ENCODE data around the gene DNHD1.

The DNHD1 gene

GRCh38 chr11:6618117-6619003, 121.3 kb downstream of the DNHD1 start:
- Histone ChIP-seq H3K9me2 (replicated peaks; ENCODE audit: control insufficient read depth, low read length) (no peaks in the 10 kb centered on the region), H3K4me1 (ENCODE audit: control insufficient read depth, low read length) (peaks cover 20% of the 10 kb centered on the region), H3K27ac (ENCODE audit: low read depth, low read length) (no peak overlapping the region), H3K27me3 (ENCODE audit: control insufficient read depth, low read length) (no peaks in the 10 kb centered on the region), H3K9me3 (ENCODE audit: control insufficient read depth, insufficient read depth, low read length) (no peaks in the 10 kb centered on the region), H3K4me2 (ENCODE audit: low read length) (peak overlapping the region; percentile 83), H4K20me1 (ENCODE audit: control insufficient read depth, insufficient read depth, low read depth, low read length) (no peaks in the 10 kb centered on the region), H3F3A (ENCODE audit: control insufficient read depth, insufficient read depth) (peaks cover 3% of the 10 kb centered on the region; the same call in 1 of the 2 replicates), H3K36me3 (ENCODE audit: control insufficient read depth, low read length) (no peaks in the 10 kb centered on the region), H3K79me2 (ENCODE audit: control insufficient read depth, low read length) (peaks cover 6% of the 10 kb centered on the region), H3K4me3 (ENCODE audit: low read length) (peak overlapping the region; percentile 87)
- TF ChIP-seq EZH2phosphoT487 (IDR thresholded peaks at IDR 0.05; ENCODE audit: borderline replicate concordance, low read length) (no peak), CTCF (IDR thresholded peaks at IDR 0.05; ENCODE audit: low read depth, low read length, poor library complexity, severe bottlenecking) (no peak)

- H3K36me3 ChIP-seq (ENCODE audit: control insufficient read depth, low read length), result no peaks in the 10 kb centered on the region
- peaks cover 20% of the 10 kb centered on the region for H3K4me1 ChIP-seq (ENCODE audit: control insufficient read depth, low read length)
- peaks cover 6% of the 10 kb centered on the region for H3K79me2 ChIP-seq (ENCODE audit: control insufficient read depth, low read length)
- no peaks in the 10 kb centered on the region for H3K27me3 ChIP-seq (ENCODE audit: control insufficient read depth, low read length)
- H3F3A ChIP-seq (ENCODE audit: control insufficient read depth, insufficient read depth), result no peaks in the 10 kb centered on the region
- TF ChIP-seq CTCF (IDR thresholded peaks at IDR 0.05; ENCODE audit: low read depth, low read length, poor library complexity, severe bottlenecking), result no peak
- TF ChIP-seq EZH2phosphoT487 (IDR thresholded peaks at IDR 0.05; ENCODE audit: borderline replicate concordance, low read length), result no peak
- H3K9me3 ChIP-seq (ENCODE audit: control insufficient read depth, insufficient read depth, low read length), result no peaks in the 10 kb centered on the region
- peak within 1 kb of the TSS; percentile 87 for H3K4me3 ChIP-seq (ENCODE audit: low read length)
- H3K27ac ChIP-seq (ENCODE audit: low read depth, low read length), result no peak within 1 kb of the TSS
- no peaks in the 10 kb centered on the region for H3K9me2 ChIP-seq (replicated peaks; ENCODE audit: control insufficient read depth, low read length)
- no peaks in the 10 kb centered on the region for H4K20me1 ChIP-seq (ENCODE audit: control insufficient read depth, insufficient read depth, low read depth, low read length)
- peak within 1 kb of the TSS; percentile 83 for H3K4me2 ChIP-seq (ENCODE audit: low read length)
Observed at GRCh38 chr11:6619004-6619745, 122.1 kb downstream of the DNHD1 start, which contains the start of gene TPP1. TSS of gene TPP1 (minus strand) at chr11:6619422. CDS start at chr11:6619400, 22 bp downstream.

GRCh38 chr11:6620636-6621035, 123.6 kb downstream of the DNHD1 start:
- H3K4me2 ChIP-seq (ENCODE audit: low read length), result no peak overlapping the region
- no peaks in the 10 kb centered on the region for H4K20me1 ChIP-seq (ENCODE audit: control insufficient read depth, insufficient read depth, low read depth, low read length)
- peaks cover 20% of the 10 kb centered on the region for H3K4me1 ChIP-seq (ENCODE audit: control insufficient read depth, low read length)
- H3F3A ChIP-seq (ENCODE audit: control insufficient read depth, insufficient read depth), result no peaks in the 10 kb centered on the region
- H3K36me3 ChIP-seq (ENCODE audit: control insufficient read depth, low read length), result no peaks in the 10 kb centered on the region
- no peaks in the 10 kb centered on the region for H3K27me3 ChIP-seq (ENCODE audit: control insufficient read depth, low read length)
- no peaks in the 10 kb centered on the region for H3K9me2 ChIP-seq (replicated peaks; ENCODE audit: control insufficient read depth, low read length)
- TF ChIP-seq EZH2phosphoT487 (IDR thresholded peaks at IDR 0.05; ENCODE audit: borderline replicate concordance, low read length), result no peak
- no peak for TF ChIP-seq CTCF (IDR thresholded peaks at IDR 0.05; ENCODE audit: low read depth, low read length, poor library complexity, severe bottlenecking)
- no peak overlapping the region for H3K27ac ChIP-seq (ENCODE audit: low read depth, low read length)
- no peaks in the 10 kb centered on the region for H3K9me3 ChIP-seq (ENCODE audit: control insufficient read depth, insufficient read depth, low read length)
- peaks cover 6% of the 10 kb centered on the region for H3K79me2 ChIP-seq (ENCODE audit: control insufficient read depth, low read length)
- H3K4me3 ChIP-seq (ENCODE audit: low read length), result no peak overlapping the region

All from DOHH2 (cell line).